HFFc6 (cell line): ENCODE results near the gene CTSE. TPM values are rescaled to one million over a fixed set of nuclear protein-coding genes. Genes with fewer than 3 reads are reported as not detected.
A peak's percentile ranks its signal among the peaks of the same experiment; 100 is the strongest.

Source experiments
- DNase-seq: peaks from one replicate; pipeline ENCODE4 v3.0.0-alpha.2; 2018
- H3K27ac Mint-ChIP-seq: 2 replicates; pipeline ENCODE4 v1.8.0; 2020; ENCODE audit warnings: mild to moderate bottlenecking, mixed read lengths
- H3K27me3 Mint-ChIP-seq: 2 replicates; pipeline ENCODE4 v1.8.0; 2021; ENCODE audit warnings: mild to moderate bottlenecking, moderate library complexity, mixed read lengths; ENCODE audit not compliant: insufficient read depth
- H3K36me3 Mint-ChIP-seq: 2 replicates; pipeline ENCODE4 v1.8.0; 2021; ENCODE audit warnings: low read depth, mixed read lengths
- H3K4me1 Mint-ChIP-seq: 2 replicates; pipeline ENCODE4 v1.8.0; 2020; ENCODE audit warnings: low read depth, mixed read lengths
- H3K4me3 Mint-ChIP-seq: 2 replicates; pipeline ENCODE4 v1.8.0; 2020; ENCODE audit warnings: mild to moderate bottlenecking, moderate library complexity, mixed read lengths
- H3K9me3 Mint-ChIP-seq: 2 replicates; pipeline ENCODE4 v1.8.0; 2020; ENCODE audit warnings: mild to moderate bottlenecking, mixed read lengths
- total RNA-seq, 6 experiments: library from RNA; stranded (reverse); fragmentation: NEBNext Ultra II Directional; extraction: Animal tissue kit (Norgen Biotek cat#: 25700); gene quantifications; 2 replicates in 1 of 6; 3 replicates in 5 of 6; pipeline ENCODE4 v1.2.3, GENCODE V29; 2021
- TF ChIP-seq, protein P1 (sequence below): fragments of 200-600 bp; sonication (generic); IDR thresholded peaks from 2 replicates; pipeline ENCODE4 v1.5.0; 2021; ENCODE audit warnings: antibody characterized with exemption, mild to moderate bottlenecking

The CTSE gene
- total RNA-seq, 6 experiments from 2014 or later: not detected

- TF ChIP-seq, protein P1, sequence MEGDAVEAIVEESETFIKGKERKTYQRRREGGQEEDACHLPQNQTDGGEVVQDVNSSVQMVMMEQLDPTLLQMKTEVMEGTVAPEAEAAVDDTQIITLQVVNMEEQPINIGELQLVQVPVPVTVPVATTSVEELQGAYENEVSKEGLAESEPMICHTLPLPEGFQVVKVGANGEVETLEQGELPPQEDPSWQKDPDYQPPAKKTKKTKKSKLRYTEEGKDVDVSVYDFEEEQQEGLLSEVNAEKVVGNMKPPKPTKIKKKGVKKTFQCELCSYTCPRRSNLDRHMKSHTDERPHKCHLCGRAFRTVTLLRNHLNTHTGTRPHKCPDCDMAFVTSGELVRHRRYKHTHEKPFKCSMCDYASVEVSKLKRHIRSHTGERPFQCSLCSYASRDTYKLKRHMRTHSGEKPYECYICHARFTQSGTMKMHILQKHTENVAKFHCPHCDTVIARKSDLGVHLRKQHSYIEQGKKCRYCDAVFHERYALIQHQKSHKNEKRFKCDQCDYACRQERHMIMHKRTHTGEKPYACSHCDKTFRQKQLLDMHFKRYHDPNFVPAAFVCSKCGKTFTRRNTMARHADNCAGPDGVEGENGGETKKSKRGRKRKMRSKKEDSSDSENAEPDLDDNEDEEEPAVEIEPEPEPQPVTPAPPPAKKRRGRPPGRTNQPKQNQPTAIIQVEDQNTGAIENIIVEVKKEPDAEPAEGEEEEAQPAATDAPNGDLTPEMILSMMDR: no peak
- Mint-ChIP-seq H3K4me1 (peaks cover 34% of the 10 kb centered on the region), H3K9me3 (peaks cover 7% of the 10 kb centered on the region; the same call in 1 of the 2 replicates), H3K4me3 (no peak overlapping the region), H3K27ac (no peak overlapping the region), H3K27me3 (peaks cover 11% of the 10 kb centered on the region), H3K36me3 (no peaks in the 10 kb centered on the region; the same call in 1 of the 2 replicates)
- peak; percentile 13 for DNase-seq
These were observed 53.2 kb downstream of the CTSE start for GRCh38 chr1:205970486-205970885.

GRCh38 chr1:205969229-205969628 lies 54.5 kb downstream of the CTSE start:
- no peak overlapping the region for H3K4me3 Mint-ChIP-seq
- peaks cover 4% of the 10 kb centered on the region; the same call in 1 of the 2 replicates for H3K9me3 Mint-ChIP-seq
- no peak for DNase-seq
- H3K27me3 Mint-ChIP-seq: peaks cover 11% of the 10 kb centered on the region
- no peak overlapping the region for H3K27ac Mint-ChIP-seq
- H3K4me1 Mint-ChIP-seq: peaks cover 39% of the 10 kb centered on the region
- no peaks in the 10 kb centered on the region for H3K36me3 Mint-ChIP-seq
- TF ChIP-seq, protein P1: no peak

GRCh38 chr1:205967554-205968335 lies 56.0 kb downstream of the CTSE start:
- Mint-ChIP-seq H3K36me3 (no peaks in the 10 kb centered on the region), H3K4me1 (peaks cover 46% of the 10 kb centered on the region), H3K27ac (no peak overlapping the region), H3K9me3 (no peaks in the 10 kb centered on the region), H3K4me3 (no peak overlapping the region), H3K27me3 (peaks cover 13% of the 10 kb centered on the region)
- TF ChIP-seq, protein P1: no peak
- peak; percentile 40 for DNase-seq

- no peak overlapping the region for H3K27ac Mint-ChIP-seq
- peaks cover 47% of the 10 kb centered on the region for H3K4me1 Mint-ChIP-seq
- TF ChIP-seq, protein P1: no peak
- DNase-seq: no peak
- H3K4me3 Mint-ChIP-seq: no peak overlapping the region
- peaks cover 8% of the 10 kb centered on the region for H3K27me3 Mint-ChIP-seq
- no peaks in the 10 kb centered on the region for H3K36me3 Mint-ChIP-seq
- H3K9me3 Mint-ChIP-seq: no peaks in the 10 kb centered on the region
These were observed 58.4 kb downstream of the CTSE start for GRCh38 chr1:205965036-205965884.

GRCh38 chr1:205963352-205964155 lies 60.1 kb downstream of the CTSE start:
- peak overlapping the region; percentile 59; the same call in 1 of the 2 replicates for H3K27ac Mint-ChIP-seq
- no peaks in the 10 kb centered on the region for H3K9me3 Mint-ChIP-seq
- no peaks in the 10 kb centered on the region for H3K36me3 Mint-ChIP-seq
- H3K27me3 Mint-ChIP-seq: peaks cover 22% of the 10 kb centered on the region
- peaks cover 45% of the 10 kb centered on the region for H3K4me1 Mint-ChIP-seq
- DNase-seq: peak; percentile 82
- H3K4me3 Mint-ChIP-seq: peak overlapping the region; percentile 48
- TF ChIP-seq, protein P1: no peak
